ENCODE results near the gene SLC18A2. TPM values are rescaled to one million over a fixed set of nuclear protein-coding genes. Genes with fewer than 3 reads are reported as not detected.
"Not testable (repeated sequence)": the region's sequence is repeated elsewhere in the genome, so short reads cannot be mapped to it uniquely, and the experiment has no call there.

SLC18A2 gene
- total RNA-seq (ENCODE audit: insufficient read depth, low replicate concordance), result 4.1 TPM

DNA sequence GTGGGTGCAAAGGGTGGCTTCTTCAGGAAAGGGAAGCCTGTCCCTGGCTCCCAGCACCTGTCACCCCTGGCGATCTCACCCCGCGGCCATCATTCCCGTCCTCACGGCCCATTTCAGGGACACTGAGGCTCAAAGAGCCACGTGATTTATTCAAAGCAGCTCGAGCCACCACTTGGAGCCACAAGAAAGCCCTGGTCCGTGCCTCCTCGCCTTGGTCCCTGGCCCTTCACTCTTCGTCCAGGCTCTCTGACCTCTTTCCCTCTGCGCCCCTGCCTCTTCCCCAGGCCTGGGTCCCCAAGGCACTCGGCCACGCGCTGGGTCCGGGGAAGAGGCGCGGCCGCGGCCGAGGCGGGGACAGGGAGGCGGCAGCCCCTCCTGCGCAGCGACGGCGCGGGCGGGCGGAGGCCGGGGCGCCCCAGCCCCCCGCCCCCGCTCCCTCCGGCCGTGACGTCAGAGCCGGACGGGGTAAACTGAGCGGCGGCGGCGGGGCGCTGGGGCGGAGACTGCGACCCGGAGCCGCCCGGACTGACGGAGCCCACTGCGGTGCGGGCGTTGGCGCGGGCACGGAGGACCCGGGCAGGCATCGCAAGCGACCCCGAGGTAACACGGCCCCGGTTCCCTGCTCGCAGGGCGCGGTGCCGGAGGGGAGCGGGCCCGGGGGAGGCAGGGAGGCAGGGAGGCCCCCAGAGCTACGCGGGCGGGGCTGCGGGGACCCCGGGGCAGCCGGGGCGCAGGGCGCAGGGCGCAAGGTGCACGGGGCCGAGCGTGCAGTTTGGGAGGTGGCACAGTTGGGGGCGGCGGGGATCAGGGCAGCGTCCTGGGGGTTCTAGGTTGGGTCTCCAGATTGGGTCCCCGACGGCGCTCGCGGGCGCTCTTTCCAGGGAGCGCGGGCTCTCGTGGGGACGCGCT lies at the start of gene SLC18A2:
Gene SLC18A2, plus strand, starts transcription at position 494 of the 909 bp plus-strand sequence. CDS start 580 bp downstream, outside the sequence.
- no peak for DNase-seq (ENCODE audit: low spot score)

DNA sequence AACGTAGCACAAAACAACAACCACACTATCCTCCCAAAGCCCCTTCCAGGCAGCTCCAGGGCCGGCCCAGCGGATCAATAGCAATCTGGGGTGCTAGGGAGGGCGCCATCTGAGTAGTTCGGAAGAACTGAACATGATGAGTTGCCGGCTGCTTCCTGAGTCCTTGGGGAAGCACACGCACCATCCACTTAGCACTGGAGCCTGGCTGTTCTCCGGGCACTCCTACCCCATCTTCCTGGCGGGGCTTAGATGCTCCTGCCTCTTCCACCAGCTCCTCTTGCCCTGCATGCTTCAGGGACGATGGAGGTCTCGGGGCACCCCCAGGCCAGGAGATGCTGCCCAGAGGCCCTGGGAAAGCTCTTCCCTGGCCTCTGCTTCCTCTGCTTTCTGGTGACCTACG lies 43.7 kb upstream of the SLC18A2 start, which contains the start of gene KCNK18:
Gene KCNK18, plus strand, starts transcription at position 301 of the 400 bp plus-strand sequence. Its CDS starts 0 bp downstream, at position 301.
- no peak for DNase-seq (ENCODE audit: low spot score)

DNA sequence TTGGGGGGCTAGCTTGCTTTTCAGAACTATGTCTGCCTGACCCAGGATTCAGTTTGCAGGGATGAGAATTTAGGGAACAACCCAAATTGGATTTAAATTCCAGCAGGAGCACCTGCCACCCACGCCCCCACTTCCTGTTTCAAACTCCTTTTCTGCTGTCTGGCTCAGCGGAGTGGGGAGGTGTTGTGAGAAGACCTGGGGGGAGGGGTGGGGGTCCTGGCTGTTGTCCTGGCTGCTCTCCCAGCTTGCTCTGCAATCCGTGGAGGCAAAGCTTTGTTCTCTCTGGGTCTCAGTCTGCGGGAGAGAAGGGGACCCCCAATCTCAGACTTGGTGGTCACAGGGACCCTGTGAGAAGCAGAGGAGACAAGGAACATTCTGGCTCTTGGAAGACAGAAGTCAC lies 42.8 kb upstream of the SLC18A2 start:
- DNase-seq (ENCODE audit: low spot score), result no peak

DNA sequence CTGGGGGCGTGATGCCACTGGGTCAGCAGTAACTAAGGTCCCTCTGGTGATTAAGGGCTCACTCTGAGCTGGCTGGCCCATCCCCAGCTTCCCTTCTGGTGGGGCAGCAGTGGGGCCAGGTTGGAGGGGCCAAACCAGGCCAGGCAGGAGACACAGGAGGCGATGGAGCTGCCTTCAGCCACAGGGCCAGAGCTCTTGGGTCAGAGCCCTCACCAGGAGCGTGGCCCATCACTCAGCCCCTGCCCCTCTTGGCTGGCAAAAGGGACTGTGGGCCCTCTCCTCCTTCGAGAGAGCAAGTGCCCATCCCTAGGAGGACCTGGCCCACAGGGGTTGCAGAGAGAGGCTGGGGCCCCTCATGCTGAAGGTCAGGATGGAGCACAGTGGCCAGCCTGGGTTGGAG lies 39.1 kb upstream of the SLC18A2 start:
- no peak for DNase-seq (ENCODE audit: low spot score)

DNA sequence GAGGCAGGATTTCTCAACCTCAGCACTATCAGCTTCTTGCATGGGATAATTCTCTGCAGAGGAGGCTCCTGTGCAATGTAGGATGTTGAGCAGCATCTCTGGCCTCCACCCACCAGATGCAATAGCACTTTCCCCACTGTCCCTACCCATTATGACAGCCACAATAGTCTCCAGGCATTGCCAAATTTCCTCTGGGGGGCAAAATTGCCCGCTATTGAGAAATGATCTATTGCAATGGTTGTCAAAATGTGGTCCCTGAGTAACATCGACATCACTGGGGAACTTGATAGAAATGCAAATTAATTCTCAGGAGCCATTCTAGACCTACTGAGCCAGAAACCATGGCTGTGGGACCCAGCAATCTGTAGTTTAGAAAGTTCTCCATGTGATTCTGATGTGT lies 36.6 kb upstream of the SLC18A2 start:
- no peak for DNase-seq (ENCODE audit: low spot score)

DNA sequence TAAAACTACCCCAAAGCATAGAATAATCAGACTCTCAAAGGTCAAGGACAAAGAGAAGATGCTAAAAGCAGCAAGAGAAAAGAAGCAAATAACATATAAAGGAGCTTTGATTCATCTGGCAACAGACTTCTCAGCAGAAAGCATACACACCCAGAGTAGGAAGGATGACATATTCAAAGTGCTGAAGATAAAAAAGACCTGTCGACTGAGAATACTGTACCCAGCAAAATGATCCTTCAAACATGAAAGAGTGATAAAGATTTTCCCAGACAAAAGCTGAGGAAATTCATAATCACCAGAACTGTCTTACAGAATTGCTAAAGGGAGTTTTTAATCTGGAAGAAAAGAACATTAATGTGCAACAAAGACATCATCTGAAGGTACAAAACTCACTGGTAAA lies 28.7 kb upstream of the SLC18A2 start:
- no peak for DNase-seq (ENCODE audit: low spot score)

DNA sequence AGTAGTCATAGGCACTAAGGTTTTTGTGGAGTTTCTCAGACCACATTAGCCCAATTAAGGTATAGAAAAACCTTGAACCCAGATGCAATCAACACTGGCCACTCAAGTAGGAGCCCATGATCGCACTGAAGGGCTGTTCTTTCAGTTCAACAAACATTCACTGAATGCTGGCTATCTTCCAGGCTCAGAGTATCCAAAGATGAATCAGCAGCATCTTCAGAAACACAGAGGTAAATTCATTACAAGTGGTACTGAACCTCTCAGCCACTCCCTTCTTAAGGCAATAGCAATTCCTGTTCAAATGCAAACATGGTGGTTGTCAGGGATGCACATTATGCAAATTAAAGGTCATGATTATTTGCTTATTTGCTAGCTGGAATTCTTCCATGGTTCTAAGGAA lies 26.5 kb upstream of the SLC18A2 start:
- no peak for DNase-seq (ENCODE audit: low spot score)

DNA sequence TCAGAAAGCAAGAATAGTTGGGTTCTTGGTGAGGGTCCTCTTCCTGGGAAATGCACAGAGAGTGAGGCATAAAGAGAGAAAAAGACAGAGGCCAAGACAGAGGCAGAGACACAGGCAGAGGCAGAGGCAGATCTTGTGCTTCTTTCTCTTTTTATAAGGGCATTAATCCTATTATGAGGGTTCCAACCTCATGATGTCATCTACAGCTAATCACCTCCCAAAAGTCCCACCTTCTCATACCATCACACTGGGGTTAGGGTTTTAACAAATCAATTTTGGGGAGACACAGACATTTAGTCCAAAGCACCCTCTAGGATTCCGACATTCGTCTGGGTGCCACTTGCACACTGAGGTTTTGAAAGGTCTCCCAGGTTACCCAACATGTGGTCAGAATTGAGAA lies 25.8 kb upstream of the SLC18A2 start:
- no peak for DNase-seq (ENCODE audit: low spot score)

DNA sequence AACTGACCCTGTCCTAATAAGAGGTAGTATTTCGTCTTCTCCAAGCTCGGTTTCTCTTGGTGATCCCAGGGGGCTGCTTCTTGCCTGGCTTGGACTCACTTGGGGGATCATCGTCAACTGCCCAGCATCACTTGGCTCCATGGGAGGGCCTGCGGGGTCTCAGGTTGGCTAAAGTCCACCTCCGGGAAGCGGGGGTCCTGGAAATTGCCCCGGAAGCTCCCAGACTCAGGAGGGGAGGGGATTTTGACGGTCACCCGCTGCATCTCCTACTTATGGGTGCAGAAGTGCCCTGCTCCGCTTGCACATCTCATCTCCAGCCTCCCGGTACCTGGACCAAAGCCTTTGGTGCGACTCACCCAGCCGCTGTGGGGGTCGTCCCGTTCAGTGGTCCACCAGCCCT lies 24.9 kb upstream of the SLC18A2 start:
- no peak for DNase-seq (ENCODE audit: low spot score)

DNA sequence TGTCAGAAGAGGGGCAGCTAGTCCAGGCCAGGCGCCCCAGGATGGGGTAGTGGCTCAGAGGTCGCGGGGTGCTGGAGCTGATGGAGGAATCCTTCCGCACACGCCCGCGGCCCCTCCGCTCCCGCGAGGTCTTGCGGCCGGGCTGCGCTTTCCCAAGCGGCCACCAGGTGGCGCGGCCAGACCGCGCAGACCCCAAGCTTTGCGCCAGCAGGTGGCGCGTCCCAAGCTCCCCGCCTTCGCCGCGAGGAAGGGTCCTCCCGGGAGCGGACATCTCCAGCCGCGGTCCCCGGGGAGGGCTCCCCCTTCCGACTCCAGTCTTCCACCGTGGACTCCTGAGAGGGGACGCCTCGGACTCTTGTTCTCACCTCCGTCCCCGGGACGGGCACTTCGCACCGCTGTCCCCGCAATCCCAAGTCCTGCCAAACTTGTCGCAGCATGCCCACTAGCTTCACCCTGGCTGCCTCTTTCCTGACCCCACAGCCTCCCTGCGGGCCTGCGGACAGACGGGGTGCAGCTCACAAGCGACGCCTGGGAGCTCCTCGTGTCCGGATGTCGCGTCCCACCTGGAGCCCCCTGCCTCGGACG lies 24.2 kb upstream of the SLC18A2 start:
- DNase-seq (ENCODE audit: low spot score), result peak; percentile 43

DNA sequence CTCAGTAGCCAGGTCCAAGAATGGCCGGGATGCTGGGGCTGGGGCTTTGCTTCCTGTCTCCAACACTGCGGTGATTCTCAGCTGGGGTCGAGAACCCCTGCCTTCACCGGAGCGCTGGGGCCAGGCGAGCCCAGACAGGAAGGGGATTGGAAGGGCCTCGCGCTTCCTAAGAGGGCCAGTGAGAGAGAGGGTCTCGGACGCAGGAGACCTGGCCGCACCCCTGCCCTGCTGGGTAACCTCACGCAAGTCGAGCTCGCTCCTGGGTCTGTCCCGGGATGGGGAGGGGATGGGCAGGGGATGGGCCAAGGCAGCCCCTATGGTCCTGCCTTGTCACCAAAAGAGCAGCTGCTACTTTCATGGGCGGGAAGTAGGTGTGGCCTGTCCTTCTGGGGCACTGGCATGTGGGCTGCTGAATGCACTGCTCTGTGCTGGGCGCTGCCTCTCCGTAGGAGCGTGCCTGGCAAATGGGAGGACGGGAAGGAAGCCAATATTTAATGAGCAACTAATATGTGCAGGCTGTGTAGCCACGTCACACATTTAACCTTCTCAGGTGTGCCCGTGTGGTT lies 23.6 kb upstream of the SLC18A2 start:
- DNase-seq (ENCODE audit: low spot score), result no peak

DNA sequence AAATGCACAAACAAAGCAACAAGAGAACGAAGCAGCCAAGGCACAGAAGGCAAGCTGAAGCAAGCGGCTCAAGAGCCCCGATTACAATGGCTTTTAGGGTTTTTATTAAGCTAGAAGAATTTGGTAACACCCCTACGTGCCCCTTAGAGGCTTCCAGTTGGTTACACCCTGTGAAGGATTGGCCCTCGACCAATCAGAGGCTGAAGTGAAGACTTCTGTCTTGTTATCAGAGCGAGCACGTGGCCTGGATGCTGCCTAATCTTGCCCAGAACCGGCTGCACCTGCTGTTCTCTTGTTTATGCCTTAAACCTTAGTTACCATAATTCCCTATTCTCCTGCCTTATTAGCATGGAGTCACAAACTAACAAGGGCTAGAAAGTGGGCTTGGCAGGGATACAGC lies 22.3 kb upstream of the SLC18A2 start:
- no peak for DNase-seq (ENCODE audit: low spot score)

DNA sequence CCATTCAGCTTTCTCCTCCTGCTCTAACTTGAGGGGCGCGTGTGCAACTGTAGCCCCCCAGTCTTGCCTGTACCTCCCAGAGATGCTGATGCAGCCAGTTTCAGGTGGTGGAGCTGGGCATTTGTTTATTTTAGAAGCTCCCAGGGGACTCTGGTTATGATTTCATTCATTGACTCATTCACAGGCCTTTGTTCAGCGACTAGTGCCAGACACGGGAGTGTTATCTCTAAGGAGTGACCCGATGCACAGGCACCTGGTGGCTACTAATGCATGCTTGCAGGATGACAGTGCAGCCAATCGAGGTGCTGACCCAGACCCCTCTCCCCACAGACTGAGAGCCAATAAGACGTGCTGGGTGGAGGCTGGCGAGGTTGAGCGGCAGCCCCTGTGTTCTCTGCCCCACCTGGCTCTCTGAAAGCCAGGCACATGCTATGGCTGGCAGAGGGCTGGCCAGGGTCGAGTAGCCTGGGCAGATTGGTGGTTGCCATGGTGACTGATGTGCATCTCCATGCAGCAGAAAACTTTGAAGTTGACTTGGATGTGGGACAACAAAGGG lies 19.7 kb upstream of the SLC18A2 start:
- DNase-seq (ENCODE audit: low spot score), result no peak

DNA sequence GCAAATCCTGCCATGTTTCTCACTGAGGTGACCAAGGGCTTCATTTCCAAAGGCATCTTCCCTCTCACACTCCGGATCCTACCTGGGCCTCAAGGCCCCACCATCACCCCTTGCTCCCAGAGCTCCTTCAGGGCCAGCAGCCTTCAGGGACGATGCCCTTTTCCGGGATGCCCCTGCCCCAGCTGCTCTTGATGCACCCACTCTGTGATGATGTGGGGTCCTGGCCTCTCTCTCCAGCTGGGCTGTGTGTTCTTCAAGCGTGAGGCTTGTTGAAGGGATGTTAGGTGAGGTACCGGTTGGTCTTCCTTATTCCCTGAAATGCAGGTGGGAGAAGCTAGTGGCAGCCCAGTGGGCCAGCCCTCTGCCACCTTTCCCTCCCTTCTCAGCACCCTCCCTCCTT lies 18.4 kb upstream of the SLC18A2 start:
- no peak for DNase-seq (ENCODE audit: low spot score)

DNA sequence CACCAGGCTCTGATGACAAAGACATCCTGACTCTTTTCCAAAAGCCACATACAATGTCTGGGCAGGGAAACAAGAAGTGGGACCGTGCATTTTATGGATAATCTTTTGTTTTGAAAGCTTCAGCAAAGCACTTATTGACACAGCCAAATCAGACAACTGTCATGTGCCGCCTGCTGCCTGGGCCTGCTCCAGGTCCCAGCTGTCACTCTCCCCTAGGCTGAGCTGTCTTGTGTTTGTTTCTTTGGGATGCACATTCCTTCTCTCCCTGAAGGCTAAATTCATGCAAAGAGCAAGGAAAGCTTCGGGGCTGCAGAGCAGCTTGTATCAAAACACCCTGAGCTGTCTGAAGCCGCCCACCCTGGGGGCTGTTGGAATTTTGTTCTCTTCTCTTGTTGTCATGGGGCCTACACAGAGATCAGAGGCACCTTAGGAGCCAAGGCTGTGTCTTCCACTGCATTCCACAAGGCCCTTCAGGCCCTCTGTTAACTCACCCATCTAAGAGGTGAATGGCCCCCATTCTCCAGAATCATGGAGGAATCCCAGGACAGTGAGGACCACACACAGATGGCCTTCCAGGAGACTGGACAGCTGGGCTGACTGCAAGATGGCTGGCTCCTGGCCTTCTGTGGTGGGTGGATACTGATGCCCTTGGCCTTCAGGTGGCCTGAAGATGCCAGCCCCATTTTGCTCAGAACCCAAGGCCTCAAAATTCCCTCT lies 17.8 kb upstream of the SLC18A2 start:
- no peak for DNase-seq (ENCODE audit: low spot score)

DNA sequence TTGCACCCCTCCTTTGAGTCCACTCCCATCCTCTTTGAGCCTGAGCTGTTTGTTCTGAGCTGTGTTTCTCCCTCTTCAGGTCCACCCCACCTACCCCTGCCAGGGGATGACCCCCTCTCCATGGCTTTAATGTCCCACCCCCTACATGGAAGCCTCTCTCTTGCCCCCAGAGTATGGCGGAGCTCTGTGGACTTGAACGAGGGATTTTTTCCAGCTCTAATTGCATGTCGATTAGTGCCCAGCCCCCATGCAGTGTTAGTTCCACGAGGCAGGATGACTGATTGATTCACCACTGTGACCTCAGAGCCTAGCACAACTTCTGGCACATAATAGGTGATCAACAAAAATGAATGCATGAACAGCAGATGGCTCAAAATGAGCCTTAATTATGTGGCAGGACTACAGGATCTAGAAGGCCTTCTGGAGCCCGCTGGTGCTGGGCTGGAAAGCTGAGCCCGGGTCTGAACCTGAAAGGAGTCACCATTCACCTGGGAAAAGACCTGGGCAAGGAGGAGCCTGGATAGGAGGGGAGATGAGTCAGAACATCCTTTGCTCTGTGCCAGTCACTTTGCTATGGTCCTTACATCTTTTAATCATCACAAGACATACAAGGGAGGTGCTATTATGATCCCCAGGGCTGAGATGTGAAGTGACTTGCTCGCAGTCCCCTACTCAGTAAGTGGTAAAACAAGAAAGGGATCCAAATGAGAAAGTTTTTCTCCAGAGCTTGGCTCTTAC lies 17.1 kb upstream of the SLC18A2 start:
- no peak for DNase-seq (ENCODE audit: low spot score)

DNA sequence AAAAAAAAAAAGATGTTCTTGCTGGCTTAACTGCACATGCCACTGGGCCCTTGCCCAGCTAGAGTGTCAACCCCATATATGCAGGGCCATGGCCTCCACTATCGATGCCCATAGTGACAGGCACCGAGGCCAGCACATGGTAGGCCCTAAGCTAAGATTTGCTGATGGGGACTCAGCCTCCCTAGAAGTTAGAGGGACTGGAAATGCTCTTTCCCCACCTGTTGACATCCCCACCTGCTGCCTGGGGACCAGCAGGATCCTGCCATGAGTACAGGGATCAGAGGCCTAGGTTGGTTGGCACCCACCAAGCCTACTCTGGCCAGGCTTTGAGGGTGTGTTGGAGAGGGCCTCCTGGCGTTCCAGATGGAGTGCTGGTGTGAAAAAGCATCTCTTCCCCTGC lies 16.0 kb upstream of the SLC18A2 start:
- DNase-seq (ENCODE audit: low spot score), result no peak

DNA sequence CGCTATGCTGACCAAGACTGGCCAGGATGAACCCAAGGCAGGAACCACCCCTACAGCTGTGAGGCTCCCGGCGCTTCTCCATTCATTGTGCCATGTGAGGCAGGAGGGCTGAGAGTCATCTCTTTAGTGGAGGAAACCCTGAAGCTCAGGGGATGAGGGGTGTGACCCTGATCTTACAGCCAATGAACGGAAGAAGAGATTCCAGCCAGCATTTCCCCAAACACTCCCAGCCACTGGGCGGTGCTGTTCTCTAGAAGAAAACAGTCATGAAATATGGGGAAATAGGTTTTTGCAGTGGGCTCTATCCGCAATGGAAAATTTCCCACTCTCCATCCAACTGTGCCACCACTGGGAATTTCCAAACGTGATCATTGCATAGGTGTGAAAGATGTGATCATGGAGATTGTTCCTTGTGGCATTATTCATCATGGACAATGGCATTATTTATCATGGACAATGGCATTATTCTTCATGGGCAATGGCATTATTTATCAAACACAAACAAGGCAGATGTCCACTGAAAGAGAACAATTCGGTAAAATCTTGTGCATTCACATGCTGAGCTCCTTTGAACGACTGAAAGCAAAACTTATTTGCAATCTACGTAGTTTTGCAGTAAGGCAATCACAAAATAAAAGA lies 14.0 kb upstream of the SLC18A2 start:
- DNase-seq (ENCODE audit: low spot score), result peak; percentile 10

DNA sequence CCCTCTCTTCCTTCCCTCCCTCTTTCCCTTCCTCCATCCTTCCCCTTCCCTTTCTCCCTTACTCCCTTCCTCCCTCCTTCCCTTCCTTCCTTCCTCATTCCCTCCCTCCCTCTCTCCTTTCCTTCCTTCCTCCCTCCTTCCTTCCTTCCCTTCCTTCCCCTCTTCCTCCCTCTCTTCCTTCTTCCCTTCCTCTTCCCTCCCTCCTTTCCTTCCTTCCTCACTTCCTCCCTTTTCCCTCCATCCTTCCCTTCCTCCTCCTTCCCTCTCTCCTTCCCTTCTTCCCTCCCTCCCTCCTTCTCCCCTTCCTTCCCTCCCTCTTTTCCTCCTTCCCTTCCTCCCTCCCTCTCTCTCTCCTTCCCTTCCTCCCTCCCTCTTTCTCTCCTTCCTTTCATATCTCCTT lies 12.7 kb upstream of the SLC18A2 start:
- DNase-seq (ENCODE audit: low spot score), result no peak

DNA sequence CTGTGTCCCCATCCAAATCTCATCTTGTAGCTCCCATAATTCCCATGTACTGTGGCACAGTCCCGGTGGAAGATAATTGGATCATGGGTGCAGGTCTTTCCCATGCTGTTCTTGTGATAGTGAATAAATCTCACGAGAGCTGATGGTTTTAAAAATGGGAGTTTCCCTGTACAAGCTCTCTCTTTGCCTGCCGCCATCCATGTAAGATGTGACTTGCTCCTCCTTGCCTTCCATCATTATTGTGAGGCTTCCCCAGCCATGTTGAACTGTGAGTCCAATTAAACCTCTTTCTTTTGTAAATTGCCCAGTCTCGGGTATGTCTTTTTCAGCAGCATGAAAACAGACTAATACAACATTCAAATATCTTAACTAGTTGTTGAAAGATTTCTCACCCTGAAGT lies 10.8 kb upstream of the SLC18A2 start:
- DNase-seq (ENCODE audit: low spot score), result not testable (repeated sequence)
